ENCODE data around the gene DPP9. TPM values are rescaled to one million over a fixed set of nuclear protein-coding genes. Genes with fewer than 3 reads are reported as not detected.

Gene DPP9
- polyA plus RNA-seq, 1 of the 3 experiments (the other 2 are of a cell fraction): 17.1 TPM

DNA sequence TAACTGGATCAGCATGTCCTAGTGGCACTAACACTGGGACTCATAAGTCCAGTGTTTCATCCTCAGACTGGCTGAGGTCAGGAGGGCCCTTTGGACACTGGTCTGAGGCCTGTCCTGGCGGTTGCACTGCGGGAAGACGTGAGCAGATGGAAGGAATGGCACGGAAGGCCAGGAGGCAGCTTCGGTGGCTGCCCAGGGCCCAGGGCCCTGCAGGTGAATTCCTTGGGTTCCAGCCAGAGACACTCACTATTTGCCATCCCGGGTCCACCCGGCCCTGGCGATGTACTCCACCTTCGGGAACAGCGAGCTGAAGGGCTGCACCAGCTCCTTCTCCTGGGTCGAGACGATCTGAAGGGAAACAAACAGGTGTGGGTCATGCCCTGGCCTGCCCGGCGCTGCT lies 26.3 kb downstream of the DPP9 start (continued):
- TF ChIP-seq FOSL2 (IDR thresholded peaks at IDR 0.05; ENCODE audit: borderline replicate concordance, low read depth) (no peak), ZBTB33 (IDR thresholded peaks at IDR 0.05; ENCODE audit: borderline replicate concordance, low read depth) (no peak), POLR2AphosphoS5 (IDR thresholded peaks at IDR 0.05; ENCODE audit: low read depth, low read length) (no peak), TCF12 (IDR thresholded peaks at IDR 0.05) (no peak)

DNA sequence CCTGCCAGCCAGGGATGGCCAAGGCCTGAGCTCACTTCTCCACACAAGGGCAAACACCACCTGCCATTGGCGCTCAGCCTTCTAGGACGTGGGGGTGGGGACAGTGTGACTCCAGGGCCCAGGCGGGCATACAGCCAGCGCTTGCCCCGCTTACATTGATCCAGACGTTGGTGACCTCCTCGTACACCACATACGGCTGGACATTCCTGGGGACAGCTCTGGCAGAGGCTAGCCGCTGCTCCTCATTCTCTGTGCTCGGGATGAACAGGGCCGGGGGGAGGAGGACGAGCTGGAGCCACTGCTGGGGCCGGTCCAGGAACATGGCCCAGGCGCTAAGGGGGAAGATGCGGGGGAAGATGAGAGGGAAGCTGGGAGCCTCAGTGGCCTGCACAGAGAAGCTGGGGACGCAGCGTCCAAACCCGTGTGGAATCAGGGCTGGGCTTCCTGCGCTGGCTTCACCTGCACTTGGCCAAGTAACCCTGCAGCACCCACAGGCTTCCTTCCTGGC lies 28.4 kb downstream of the DPP9 start:
- no peak overlapping the region for H3K9ac ChIP-seq
- 97% methylated on average over 16 of the region's 19 CpGs for WGBS (ENCODE audit: low lambda C conversion rate)
- ChIA-PET POLR2A (no interaction called here), CTCF (no interaction called here)
- no peaks in the 10 kb centered on the region for H3K9me2 ChIP-seq
- H3K27me3 ChIP-seq (ENCODE audit: insufficient read depth): no peaks in the 10 kb centered on the region
- H3K4me2 ChIP-seq: no peak overlapping the region
- no peaks in the 10 kb centered on the region for H3K9me3 ChIP-seq
- no peak overlapping the region for H3K4me3 ChIP-seq (ENCODE audit: low read depth in 2 of 2, low read length in 1 of 2)
- peaks cover 34% of the 10 kb centered on the region for H3F3A ChIP-seq (replicated peaks; ENCODE audit: insufficient read depth)
- peaks cover 35 to 53% of the 10 kb centered on the region in 2 experiments for H3K36me3 ChIP-seq (replicated peaks in 1 of 2; ENCODE audit: control insufficient read depth in 1 of 2, insufficient read depth in 2 of 2, low read length in 1 of 2)
- peaks cover 0 to 28% of the 10 kb centered on the region in 2 experiments; a peak in 2 of 4 replicates for H3K4me1 ChIP-seq (ENCODE audit: control insufficient read depth in 1 of 2, insufficient read depth in 2 of 2, low read depth in 1 of 2, low read length in 1 of 2)
- TF ChIP-seq TAF1 (IDR thresholded peaks at IDR 0.05; ENCODE audit: borderline replicate concordance, low read depth, low read length): no peak
- no peak for TF ChIP-seq MXI1 (IDR thresholded peaks at IDR 0.05; ENCODE audit: low read depth, low read length)
- no peak for TF ChIP-seq TEAD4 (IDR thresholded peaks at IDR 0.05; ENCODE audit: borderline replicate concordance, insufficient read depth)
- no peak for TF ChIP-seq POLR2AphosphoS5 (IDR thresholded peaks at IDR 0.05; ENCODE audit: low read depth, low read length)
- no peak for TF ChIP-seq JUND (IDR thresholded peaks at IDR 0.05)
- TF ChIP-seq YY1 (IDR thresholded peaks at IDR 0.05; ENCODE audit: low read depth): no peak
- no peak for TF ChIP-seq FOXJ3 (CRISPR knock-in tag; IDR thresholded peaks at IDR 0.05)
- TF ChIP-seq, protein P1, sequence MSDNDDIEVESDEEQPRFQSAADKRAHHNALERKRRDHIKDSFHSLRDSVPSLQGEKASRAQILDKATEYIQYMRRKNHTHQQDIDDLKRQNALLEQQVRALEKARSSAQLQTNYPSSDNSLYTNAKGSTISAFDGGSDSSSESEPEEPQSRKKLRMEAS (IDR thresholded peaks at IDR 0.05; ENCODE audit: low read depth): no peak
- TF ChIP-seq FOSL2 (IDR thresholded peaks at IDR 0.05; ENCODE audit: borderline replicate concordance, low read depth): no peak
- TF ChIP-seq CHD2 (IDR thresholded peaks at IDR 0.05; ENCODE audit: low read length, partially characterized antibody): no peak
- TF ChIP-seq MEF2A (IDR thresholded peaks at IDR 0.05; ENCODE audit: borderline replicate concordance, low read depth): no peak
- TF ChIP-seq RCOR1 (IDR thresholded peaks at IDR 0.05; ENCODE audit: low read length): no peak
- no peak for TF ChIP-seq EP300 (IDR thresholded peaks at IDR 0.05; ENCODE audit: borderline replicate concordance in 1 of 2, low read depth in 1 of 2, low read length in 1 of 2)
- TF ChIP-seq RAD21 (IDR thresholded peaks at IDR 0.05; ENCODE audit: low read length): no peak
- TF ChIP-seq GABPA (IDR thresholded peaks at IDR 0.05; ENCODE audit: low read depth): no peak
- no peak for TF ChIP-seq USF1 (IDR thresholded peaks at IDR 0.05; ENCODE audit: borderline replicate concordance, low read depth)
- no peak for DNase-seq
- no peak overlapping the region for H2AFZ ChIP-seq (ENCODE audit: low read depth)
- H4K20me1 ChIP-seq (ENCODE audit: insufficient read depth): no peaks in the 10 kb centered on the region
- H3K27ac ChIP-seq (ENCODE audit: low read depth in 2 of 2, low read length in 1 of 2): peak overlapping the region in 1 of 2 experiments; percentile 75; a peak in 2 of 4 replicates
- no peaks in the 10 kb centered on the region; the same call in 1 of the 2 replicates for H3K79me2 ChIP-seq (ENCODE audit: insufficient read depth)
